K562 treated with DMSO at 1 percent for 4 hours (cell line): ENCODE results near the gene EXOSC10. TPM values are rescaled to one million over a fixed set of nuclear protein-coding genes. Genes with fewer than 3 reads are reported as not detected.

Source experiments
- total RNA-seq: library from RNA; unstranded; fragments of 300-600 nt; gene quantifications from 2 replicates; pipeline ENCODE4 v1.2.3, GENCODE V29; 2022; ENCODE audit not compliant: insufficient read depth

The EXOSC10 gene
- 78.4 and 86.2 TPM in 2 replicates for total RNA-seq

GRCh38 chr1:11099310-11100148 lies at the start of gene EXOSC10:
EXOSC10 (minus strand) TSS chr1:11099869; CDS start chr1:11099831, 38 bp downstream.

GRCh38 chr1:11059968-11060830 lies 39.5 kb downstream of the EXOSC10 start, which contains the start of gene SRM:
SRM (minus strand) TSS chr1:11060018; CDS start chr1:11059943, 75 bp downstream.

DNA sequence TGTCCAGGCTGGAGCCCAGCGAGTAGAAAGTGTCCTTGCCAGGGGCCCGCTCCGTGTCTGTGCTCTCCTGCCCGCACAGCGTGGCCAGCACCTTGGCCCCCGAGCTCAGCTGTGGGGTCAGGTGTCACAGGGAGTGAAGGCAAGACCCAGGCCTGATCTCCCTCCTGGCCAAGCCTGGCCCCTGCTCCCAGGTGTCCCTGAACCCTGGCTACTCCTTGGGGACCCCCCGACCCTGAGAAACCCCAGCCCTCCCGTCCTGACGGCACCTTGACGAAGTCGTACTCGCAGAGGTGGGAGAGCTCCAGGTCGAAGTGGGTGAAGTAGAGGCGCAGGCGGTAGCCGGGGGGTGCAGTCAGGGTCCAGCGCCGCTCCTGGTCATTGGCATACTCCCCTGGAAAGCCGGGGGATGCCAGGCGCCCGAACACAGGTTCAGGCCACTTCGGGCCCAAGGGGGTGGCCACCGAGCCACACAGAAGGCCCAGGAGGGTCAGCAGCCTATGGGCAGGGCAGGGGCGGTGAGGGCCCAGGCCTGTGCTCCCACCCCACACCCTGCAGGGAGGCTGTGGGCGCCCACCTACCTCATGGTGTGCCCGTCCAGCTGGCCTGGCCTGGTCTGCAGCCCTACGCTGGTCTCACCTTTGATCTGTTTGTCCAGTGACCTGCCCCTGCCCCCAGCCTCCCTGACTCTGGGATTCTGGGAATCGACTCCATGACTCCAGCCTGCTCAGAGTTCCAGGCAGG lies 52.9 kb downstream of the EXOSC10 start, which contains the start of gene MASP2:
TSS of gene MASP2 (minus strand) at position 615 of the 741 bp plus-strand sequence. CDS start at position 583, 32 bp downstream.

Other genes with a start within 250 kb of the EXOSC10 start
- gene TARDBP, start 87.2 kb downstream of the EXOSC10 start, total RNA-seq = 107 and 112 TPM in 2 replicates
- 2.7 and 3.4 TPM in 2 replicates for gene MASP2, start 52.6 kb downstream of the EXOSC10 start, total RNA-seq
- 123 and 129 TPM in 2 replicates for gene SRM, start 39.9 kb downstream of the EXOSC10 start, total RNA-seq
- gene ANGPTL7, start 89.5 kb upstream of the EXOSC10 start, total RNA-seq = not detected in 2 replicates
- 42.9 and 57.7 TPM in 2 replicates for gene MTOR, start 162.7 kb upstream of the EXOSC10 start, total RNA-seq
- gene UBIAD1, start 173.3 kb upstream of the EXOSC10 start, total RNA-seq = 15.2 and 16.2 TPM in 2 replicates